Keratinocyte (primary cell): ENCODE results near the gene DPYD. TPM values are rescaled to one million over a fixed set of nuclear protein-coding genes. Genes with fewer than 3 reads are reported as not detected.

Experiments used
- DNase-seq: peaks from one replicate; pipeline ENCODE4 v3.0.0-alpha.2; 2011; ENCODE audit warnings: low read depth, missing footprints, low spot score
- FAIRE-seq: peaks from 2 replicates; lab custom pipeline; 2011; peaks lifted over from hg19 to GRCh38; lab: Jason Lieb, UNC
- H2AFZ ChIP-seq: 2 replicates; pipeline ENCODE4 v1.6.0; 2012; ENCODE audit warnings: low read length, control low read depth, inconsistent platforms; ENCODE audit not compliant: control insufficient read depth
- H3K27ac ChIP-seq: 2 replicates; pipeline ENCODE4 v1.5.1; 2011; ENCODE audit warnings: low read length; ENCODE audit not compliant: control insufficient read depth, insufficient read depth
- H3K27me3 ChIP-seq: 3 replicates; pipeline ENCODE4 v1.6.0; 2011; ENCODE audit warnings: low read length; ENCODE audit not compliant: control insufficient read depth, insufficient read depth; ENCODE audit errors: extremely low read depth
- H3K36me3 ChIP-seq, 2 experiments: 2 replicates in 1 of 2; 3 replicates in 1 of 2; pipeline ENCODE4 v1.5.1; 2011; ENCODE audit warnings: low read length in 2 of 2, mild to moderate bottlenecking in 1 of 2; ENCODE audit not compliant: control insufficient read depth in 2 of 2, insufficient read depth in 2 of 2; ENCODE audit errors: extremely low read depth in 1 of 2
- H3K4me1 ChIP-seq: 3 replicates; pipeline ENCODE4 v1.5.1; 2011; ENCODE audit warnings: low read length; ENCODE audit not compliant: control insufficient read depth, insufficient read depth; ENCODE audit errors: extremely low read depth
- H3K4me2 ChIP-seq: 3 replicates; pipeline ENCODE4 v1.6.0; 2011; ENCODE audit warnings: low read depth, low read length; ENCODE audit not compliant: control insufficient read depth, insufficient read depth; ENCODE audit errors: extremely low read depth
- H3K4me3 ChIP-seq, 3 experiments: fragments of 200-600 bp in 1 of 3; sonication (generic) in 1 of 3; 2 replicates in 2 of 3; 3 replicates in 1 of 3; pipeline ENCODE4 v1.5.1; 2011 to 2016; ENCODE audit warnings: low read length in 3 of 3, mild to moderate bottlenecking in 3 of 3, control low read depth in 2 of 3, inconsistent platforms in 1 of 3, low read depth in 1 of 3, mixed read lengths in 1 of 3, mixed run types in 1 of 3, moderate library complexity in 1 of 3; ENCODE audit not compliant: control insufficient read depth in 2 of 3, insufficient read depth in 2 of 3; ENCODE audit errors: extremely low read depth in 1 of 3
- H3K79me2 ChIP-seq: 2 replicates; pipeline ENCODE4 v1.6.0; 2012; ENCODE audit warnings: low read length; ENCODE audit not compliant: control insufficient read depth, insufficient read depth
- H3K9ac ChIP-seq: 3 replicates; pipeline ENCODE4 v1.6.0; 2011; ENCODE audit warnings: low read length; ENCODE audit not compliant: control insufficient read depth, insufficient read depth; ENCODE audit errors: extremely low read depth
- H3K9me1 ChIP-seq: 3 replicates; pipeline ENCODE4 v1.6.0; 2011; ENCODE audit warnings: low read length; ENCODE audit not compliant: control insufficient read depth, insufficient read depth; ENCODE audit errors: extremely low read depth
- H3K9me3 ChIP-seq: 2 replicates; pipeline ENCODE4 v1.5.1; 2012; ENCODE audit warnings: low read depth, low read length; ENCODE audit not compliant: control insufficient read depth
- H4K20me1 ChIP-seq: 3 replicates; pipeline ENCODE4 v1.6.0; 2011; ENCODE audit warnings: low read length; ENCODE audit not compliant: control insufficient read depth, insufficient read depth; ENCODE audit errors: extremely low read depth
- EZH2 ChIP-seq: IDR thresholded peaks from one replicate; pipeline ENCODE4 v1.6.1; 2012; ENCODE audit warnings: inconsistent platforms, mild to moderate bottlenecking, low read length, moderate library complexity
- dilution Hi-C: fragments of 300-500 bp; cut with MboI; formaldehyde crosslinking; loops from one replicate; pipeline ENCODE4 v1.7.0; 2020; ENCODE audit warnings: low sequenced_read_pairs; ENCODE audit not compliant: extremely low pct_ligation_motif_present
- polyA plus RNA-seq, 5 experiments: library from polyadenylated mRNA; depleted of rRNA in 3 of 5; stranded (reverse) in 3 of 5; stranded (forward) in 1 of 5; unstranded in 1 of 5; fragments of >200 nt; gene quantifications; 1 replicate in 1 of 5; 2 replicates in 3 of 5; 3 replicates in 1 of 5; pipeline versions ENCODE4 v1.2.1 to v1.2.3, GENCODE V29; 2011 to 2012; ENCODE audit warnings: missing spikeins in 2 of 5, low read depth in 1 of 5, low replicate concordance in 1 of 5
- TF ChIP-seq, protein P1 (sequence below), 3 experiments: IDR thresholded peaks in 1 of 3; conservative IDR thresholded peaks in 1 of 3; optimal IDR thresholded peaks in 1 of 3; 2 replicates in 2 of 3; 3 replicates in 1 of 3; pipeline versions ENCODE3 to v1.5.1; 2011; ENCODE audit warnings: low read length in 3 of 3, mild to moderate bottlenecking in 3 of 3, moderate library complexity in 2 of 3, control low read depth in 1 of 3, inconsistent platforms in 1 of 3; ENCODE audit not compliant: insufficient read depth in 2 of 3; ENCODE audit errors: extremely low read depth in 1 of 3

DPYD gene
- polyA plus RNA-seq, 1 donor (not counting 4 experiments of a cell fraction or from before 2014, with no cell fraction given), result 1.9 TPM

- H3K9me3 ChIP-seq, result no peaks in the 10 kb centered on the region
- H3K27me3 ChIP-seq, result no peaks in the 10 kb centered on the region
- H3K27ac ChIP-seq, result no peak overlapping the region
- no peaks in the 10 kb centered on the region for H4K20me1 ChIP-seq
- no peak for DNase-seq
- H3K9me1 ChIP-seq, result no peaks in the 10 kb centered on the region
- TF ChIP-seq EZH2, result no peak
- TF ChIP-seq, protein P1, sequence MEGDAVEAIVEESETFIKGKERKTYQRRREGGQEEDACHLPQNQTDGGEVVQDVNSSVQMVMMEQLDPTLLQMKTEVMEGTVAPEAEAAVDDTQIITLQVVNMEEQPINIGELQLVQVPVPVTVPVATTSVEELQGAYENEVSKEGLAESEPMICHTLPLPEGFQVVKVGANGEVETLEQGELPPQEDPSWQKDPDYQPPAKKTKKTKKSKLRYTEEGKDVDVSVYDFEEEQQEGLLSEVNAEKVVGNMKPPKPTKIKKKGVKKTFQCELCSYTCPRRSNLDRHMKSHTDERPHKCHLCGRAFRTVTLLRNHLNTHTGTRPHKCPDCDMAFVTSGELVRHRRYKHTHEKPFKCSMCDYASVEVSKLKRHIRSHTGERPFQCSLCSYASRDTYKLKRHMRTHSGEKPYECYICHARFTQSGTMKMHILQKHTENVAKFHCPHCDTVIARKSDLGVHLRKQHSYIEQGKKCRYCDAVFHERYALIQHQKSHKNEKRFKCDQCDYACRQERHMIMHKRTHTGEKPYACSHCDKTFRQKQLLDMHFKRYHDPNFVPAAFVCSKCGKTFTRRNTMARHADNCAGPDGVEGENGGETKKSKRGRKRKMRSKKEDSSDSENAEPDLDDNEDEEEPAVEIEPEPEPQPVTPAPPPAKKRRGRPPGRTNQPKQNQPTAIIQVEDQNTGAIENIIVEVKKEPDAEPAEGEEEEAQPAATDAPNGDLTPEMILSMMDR (optimal IDR thresholded peaks at IDR 0.05 in 1 of 3, IDR thresholded peaks at IDR 0.05 in 1 of 3, conservative IDR thresholded peaks at IDR 0.05 in 1 of 3; ENCODE audit: extremely low read depth in 1 of 3, insufficient read depth in 2 of 3, low read length in 3 of 3), result no peak
- no peaks in the 10 kb centered on the region for H3K36me3 ChIP-seq
- H3K79me2 ChIP-seq, result no peaks in the 10 kb centered on the region
- H3K4me2 ChIP-seq, result no peak overlapping the region
- no peak overlapping the region for H3K9ac ChIP-seq
- H3K4me3 ChIP-seq, result no peak overlapping the region
- FAIRE-seq, result no peak
- H2AFZ ChIP-seq, result no peak overlapping the region
- dilution Hi-C loops, result no loop called here
- no peaks in the 10 kb centered on the region for H3K4me1 ChIP-seq
These were observed 356.9 kb downstream of the DPYD start for GRCh38 chr1:97563926-97564325.

DNA sequence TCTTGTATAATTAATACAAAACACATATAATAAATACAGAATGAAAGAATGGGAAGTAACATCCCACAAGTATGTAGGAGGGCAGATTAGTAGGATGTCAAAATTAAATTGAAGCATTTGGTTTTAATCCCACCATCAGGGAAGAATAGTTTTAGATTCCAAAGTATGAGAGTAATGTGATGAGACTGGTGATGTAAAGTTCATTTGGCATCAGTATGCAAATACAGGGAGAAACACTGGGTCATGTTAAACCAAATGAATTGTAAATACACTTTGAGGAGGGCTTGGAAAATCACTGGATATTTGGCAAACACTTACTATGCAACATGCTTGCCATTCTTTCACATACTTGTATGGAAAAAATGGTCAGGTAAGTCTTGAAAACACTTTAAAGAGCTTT, 358.8 kb downstream of the DPYD start:
- H3K27ac ChIP-seq, result no peak overlapping the region
- no peaks in the 10 kb centered on the region for H3K79me2 ChIP-seq
- no peak overlapping the region for H3K9ac ChIP-seq
- FAIRE-seq (no peak), DNase-seq (no peak)
- H3K9me3 ChIP-seq, result no peaks in the 10 kb centered on the region
- H4K20me1 ChIP-seq, result no peaks in the 10 kb centered on the region
- no peaks in the 10 kb centered on the region for H3K4me1 ChIP-seq
- H2AFZ ChIP-seq, result no peak overlapping the region
- H3K27me3 ChIP-seq, result no peaks in the 10 kb centered on the region
- dilution Hi-C loops, result no loop called here
- H3K36me3 ChIP-seq, result no peaks in the 10 kb centered on the region
- no peaks in the 10 kb centered on the region for H3K9me1 ChIP-seq
- H3K4me3 ChIP-seq, result no peak overlapping the region
- no peak overlapping the region for H3K4me2 ChIP-seq
- TF ChIP-seq, protein P1 (optimal IDR thresholded peaks at IDR 0.05 in 1 of 3, IDR thresholded peaks at IDR 0.05 in 1 of 3, conservative IDR thresholded peaks at IDR 0.05 in 1 of 3; ENCODE audit: extremely low read depth in 1 of 3, insufficient read depth in 2 of 3, low read length in 3 of 3), result no peak
- no peak for TF ChIP-seq EZH2
